HFFc6 (cell line): ENCODE data around the gene FOXJ2. TPM values are rescaled to one million over a fixed set of nuclear protein-coding genes. Genes with fewer than 3 reads are reported as not detected.
A peak's percentile ranks its signal among the peaks of the same experiment; 100 is the strongest.
"Not testable (repeated sequence)": the region's sequence is repeated elsewhere in the genome, so short reads cannot be mapped to it uniquely, and the experiment has no call there.

ENCODE experiments used
- DNase-seq: peaks from one replicate; pipeline ENCODE4 v3.0.0-alpha.2; 2018
- H3K27ac Mint-ChIP-seq: 2 replicates; pipeline ENCODE4 v1.8.0; 2020; ENCODE audit warnings: mild to moderate bottlenecking, mixed read lengths
- H3K27me3 Mint-ChIP-seq: 2 replicates; pipeline ENCODE4 v1.8.0; 2021; ENCODE audit warnings: mild to moderate bottlenecking, moderate library complexity, mixed read lengths; ENCODE audit not compliant: insufficient read depth
- H3K36me3 Mint-ChIP-seq: 2 replicates; pipeline ENCODE4 v1.8.0; 2021; ENCODE audit warnings: low read depth, mixed read lengths
- H3K4me1 Mint-ChIP-seq: 2 replicates; pipeline ENCODE4 v1.8.0; 2020; ENCODE audit warnings: low read depth, mixed read lengths
- H3K4me3 Mint-ChIP-seq: 2 replicates; pipeline ENCODE4 v1.8.0; 2020; ENCODE audit warnings: mild to moderate bottlenecking, moderate library complexity, mixed read lengths
- H3K9me3 Mint-ChIP-seq: 2 replicates; pipeline ENCODE4 v1.8.0; 2020; ENCODE audit warnings: mild to moderate bottlenecking, mixed read lengths
- total RNA-seq, 6 experiments: library from RNA; stranded (reverse); fragmentation: NEBNext Ultra II Directional; extraction: Animal tissue kit (Norgen Biotek cat#: 25700); gene quantifications; 2 replicates in 1 of 6; 3 replicates in 5 of 6; pipeline ENCODE4 v1.2.3, GENCODE V29; 2021
- TF ChIP-seq, protein P1 (sequence below): fragments of 200-600 bp; sonication (generic); IDR thresholded peaks from 2 replicates; pipeline ENCODE4 v1.5.0; 2021; ENCODE audit warnings: antibody characterized with exemption, mild to moderate bottlenecking

The FOXJ2 gene
- total RNA-seq, 6 experiments from 2014 or later = 15.3 to 17.5 (median 15.9) TPM

DNA sequence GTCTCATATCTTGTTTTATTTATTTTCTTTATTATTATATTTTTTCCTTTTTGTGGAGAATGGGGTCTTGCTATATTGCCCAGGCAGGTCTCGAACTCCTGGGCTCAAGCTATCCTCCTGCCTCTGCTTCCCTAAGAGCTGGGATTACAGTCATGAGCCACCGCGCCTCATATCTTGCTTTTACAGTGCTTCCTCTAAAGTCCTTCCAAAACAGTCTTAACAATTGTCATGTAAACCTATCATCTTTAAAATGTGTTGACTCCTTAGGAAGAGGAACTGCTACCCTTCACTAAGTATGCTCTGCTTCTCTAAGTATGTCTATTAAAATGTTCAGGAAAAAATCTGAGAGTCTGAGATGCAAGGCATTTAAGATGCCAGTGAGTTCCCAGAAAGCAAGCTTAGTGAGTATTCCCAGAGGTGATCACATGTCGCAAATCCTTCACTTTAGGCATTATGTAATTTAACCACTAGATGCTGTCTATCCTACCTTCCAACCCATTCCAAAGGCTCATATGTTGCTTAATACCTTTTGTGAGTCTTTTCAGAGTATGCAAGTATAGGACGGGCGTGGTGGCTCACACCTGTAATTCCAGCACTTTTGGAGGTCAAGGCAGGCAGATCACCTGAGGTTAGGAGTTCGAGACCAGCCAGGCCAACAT, 19.7 kb upstream of the FOXJ2 start:
- no peaks in the 10 kb centered on the region for H3K9me3 Mint-ChIP-seq
- DNase-seq = no peak
- peaks cover 18% of the 10 kb centered on the region for H3K27me3 Mint-ChIP-seq
- H3K4me3 Mint-ChIP-seq = no peak overlapping the region
- no peaks in the 10 kb centered on the region for H3K36me3 Mint-ChIP-seq
- H3K4me1 Mint-ChIP-seq = peaks cover 6% of the 10 kb centered on the region; the same call in 1 of the 2 replicates
- H3K27ac Mint-ChIP-seq = no peak overlapping the region
- TF ChIP-seq, protein P1, sequence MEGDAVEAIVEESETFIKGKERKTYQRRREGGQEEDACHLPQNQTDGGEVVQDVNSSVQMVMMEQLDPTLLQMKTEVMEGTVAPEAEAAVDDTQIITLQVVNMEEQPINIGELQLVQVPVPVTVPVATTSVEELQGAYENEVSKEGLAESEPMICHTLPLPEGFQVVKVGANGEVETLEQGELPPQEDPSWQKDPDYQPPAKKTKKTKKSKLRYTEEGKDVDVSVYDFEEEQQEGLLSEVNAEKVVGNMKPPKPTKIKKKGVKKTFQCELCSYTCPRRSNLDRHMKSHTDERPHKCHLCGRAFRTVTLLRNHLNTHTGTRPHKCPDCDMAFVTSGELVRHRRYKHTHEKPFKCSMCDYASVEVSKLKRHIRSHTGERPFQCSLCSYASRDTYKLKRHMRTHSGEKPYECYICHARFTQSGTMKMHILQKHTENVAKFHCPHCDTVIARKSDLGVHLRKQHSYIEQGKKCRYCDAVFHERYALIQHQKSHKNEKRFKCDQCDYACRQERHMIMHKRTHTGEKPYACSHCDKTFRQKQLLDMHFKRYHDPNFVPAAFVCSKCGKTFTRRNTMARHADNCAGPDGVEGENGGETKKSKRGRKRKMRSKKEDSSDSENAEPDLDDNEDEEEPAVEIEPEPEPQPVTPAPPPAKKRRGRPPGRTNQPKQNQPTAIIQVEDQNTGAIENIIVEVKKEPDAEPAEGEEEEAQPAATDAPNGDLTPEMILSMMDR = no peak

DNA sequence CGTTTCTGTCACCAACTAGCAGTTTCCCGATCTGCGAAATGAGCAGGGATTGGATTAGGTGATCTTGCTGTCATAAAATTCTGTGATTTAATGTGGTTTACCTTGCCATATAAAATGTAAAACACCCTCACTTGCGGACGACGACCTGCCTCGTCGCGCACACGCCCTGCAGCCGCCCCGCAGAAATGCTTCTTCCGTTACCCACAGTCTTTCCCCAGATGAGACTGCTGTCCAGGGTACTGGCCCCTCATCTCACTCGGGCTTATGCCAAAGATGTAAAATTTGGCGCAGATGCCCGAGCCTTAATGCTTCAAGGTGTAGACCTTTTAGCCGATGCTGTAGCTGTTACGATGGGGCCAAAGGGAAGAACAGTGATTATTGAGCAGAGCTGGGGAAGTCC, 17.7 kb upstream of the FOXJ2 start:
- no peaks in the 10 kb centered on the region for H3K36me3 Mint-ChIP-seq
- no peaks in the 10 kb centered on the region for H3K9me3 Mint-ChIP-seq
- peaks cover 18% of the 10 kb centered on the region for H3K27me3 Mint-ChIP-seq
- DNase-seq = no peak
- no peak overlapping the region for H3K27ac Mint-ChIP-seq
- no peak overlapping the region for H3K4me3 Mint-ChIP-seq
- TF ChIP-seq, protein P1 = no peak
- H3K4me1 Mint-ChIP-seq = peaks cover 6% of the 10 kb centered on the region; the same call in 1 of the 2 replicates

DNA sequence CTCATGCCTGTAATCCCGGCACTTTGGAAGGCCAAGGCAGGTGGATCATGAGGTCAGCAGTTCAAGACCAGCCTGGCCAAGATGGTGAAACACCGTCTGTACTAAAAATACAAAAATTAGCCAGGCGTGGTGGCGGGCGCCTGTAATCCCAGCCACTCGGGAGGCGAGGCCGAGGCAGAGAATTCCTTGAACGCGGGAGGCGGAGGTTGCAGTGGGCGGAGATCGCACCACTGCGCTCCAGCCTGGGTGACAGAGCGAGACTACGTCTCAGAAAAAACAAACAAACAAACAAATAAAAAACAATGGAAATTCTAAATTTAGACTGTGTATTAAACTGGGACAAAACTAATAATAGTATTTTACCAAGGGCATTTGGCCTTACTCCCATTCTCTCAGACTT, 14.3 kb upstream of the FOXJ2 start:
- H3K4me1 Mint-ChIP-seq, H3K27ac Mint-ChIP-seq, H3K36me3 Mint-ChIP-seq, H3K4me3 Mint-ChIP-seq, H3K9me3 Mint-ChIP-seq, DNase-seq: not testable (repeated sequence)
- peaks cover 16% of the 10 kb centered on the region for H3K27me3 Mint-ChIP-seq

DNA sequence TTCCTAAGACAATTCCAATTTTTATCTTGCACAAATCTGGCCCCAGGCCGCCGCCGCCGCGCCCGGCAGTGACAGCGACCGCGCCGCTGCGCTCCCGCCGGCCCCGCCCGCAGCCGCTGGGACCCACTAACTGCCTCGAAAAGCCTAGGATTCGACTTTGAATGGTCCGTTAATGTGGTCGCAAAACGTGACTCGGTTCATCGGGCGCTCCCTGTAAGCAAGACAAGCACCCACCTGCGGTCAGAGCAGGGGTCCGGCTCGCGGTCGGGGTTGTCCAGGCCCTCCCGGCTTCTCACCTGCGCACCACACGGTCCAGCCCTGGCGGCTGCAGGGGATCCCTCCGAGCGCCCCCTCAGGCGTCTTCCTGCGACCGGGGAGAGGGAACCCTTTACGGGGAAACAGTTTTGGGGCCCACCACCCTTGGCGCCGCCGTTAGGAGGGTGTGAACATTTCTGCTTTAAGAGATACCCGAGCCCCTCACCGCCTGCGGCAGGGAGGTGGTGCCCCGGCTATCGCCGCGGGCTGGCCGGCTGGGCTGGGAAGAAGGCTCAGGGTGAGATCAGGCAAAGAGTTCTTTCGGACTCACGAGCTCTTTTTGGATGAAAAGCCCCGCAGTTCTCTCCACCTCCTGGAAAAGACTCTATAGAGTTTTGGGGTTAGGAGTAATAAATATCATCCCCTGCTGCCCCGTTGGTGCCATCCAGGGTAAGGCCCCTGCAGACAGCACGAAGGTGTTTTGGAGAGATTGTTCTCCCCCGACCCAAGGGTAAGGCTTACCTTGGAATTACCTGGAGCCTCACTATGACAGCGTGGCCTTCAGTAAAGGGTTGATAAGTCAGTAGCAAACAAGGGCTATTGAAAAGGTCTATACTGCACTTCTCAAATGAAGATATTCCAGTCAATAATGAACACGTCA, 13.6 kb upstream of the FOXJ2 start:
- no peaks in the 10 kb centered on the region for H3K36me3 Mint-ChIP-seq
- peak overlapping the region; percentile 5; the same call in 1 of the 2 replicates for H3K4me3 Mint-ChIP-seq
- H3K9me3 Mint-ChIP-seq = no peaks in the 10 kb centered on the region
- DNase-seq = no peak
- H3K27ac Mint-ChIP-seq = no peak overlapping the region
- TF ChIP-seq, protein P1 = no peak
- H3K27me3 Mint-ChIP-seq = peaks cover 15% of the 10 kb centered on the region
- H3K4me1 Mint-ChIP-seq = no peaks in the 10 kb centered on the region

DNA sequence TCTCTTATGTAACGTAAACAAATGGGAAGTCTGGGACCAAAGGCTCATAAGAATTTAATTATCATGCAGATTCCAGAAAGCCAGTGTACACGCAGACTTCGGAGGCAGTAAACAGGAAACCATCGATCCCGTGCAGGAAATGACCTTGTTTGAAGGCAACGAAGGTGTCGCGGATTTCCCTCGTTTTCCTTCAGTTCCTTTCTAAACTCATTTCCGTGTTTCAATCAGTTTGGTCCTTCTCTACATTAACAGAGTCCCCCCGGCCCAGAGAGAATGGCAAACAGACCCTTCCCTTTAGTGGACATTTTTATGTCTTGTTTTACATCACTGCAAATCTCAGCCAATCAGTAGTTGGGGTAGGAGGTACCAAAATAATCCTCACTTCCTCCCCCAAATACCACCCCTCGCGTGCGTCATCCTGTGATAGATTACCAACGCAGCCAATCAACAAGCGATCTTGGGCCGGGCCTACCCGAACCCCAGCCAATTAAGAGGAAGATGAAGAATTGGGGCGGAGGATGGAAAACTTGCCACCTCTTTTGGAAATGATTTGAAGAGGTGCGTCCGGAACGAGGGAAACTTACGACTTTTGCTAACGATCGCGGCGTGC, 6.1 kb upstream of the FOXJ2 start:
- peaks cover 21% of the 10 kb centered on the region for H3K4me1 Mint-ChIP-seq
- TF ChIP-seq, protein P1 = no peak
- peak overlapping the region; percentile 95 for H3K4me3 Mint-ChIP-seq
- no peaks in the 10 kb centered on the region; the same call in 1 of the 2 replicates for H3K27me3 Mint-ChIP-seq
- no peaks in the 10 kb centered on the region for H3K9me3 Mint-ChIP-seq
- peak overlapping the region; percentile 100 for H3K27ac Mint-ChIP-seq
- H3K36me3 Mint-ChIP-seq = no peaks in the 10 kb centered on the region
- peak; percentile 99 for DNase-seq
